Rectal smooth muscle tissue (tissue), 1 donor: Measurements from ENCODE around the gene WNT16.

ENCODE experiments used
- H3K27ac ChIP-seq: one replicate; pipeline ENCODE4 v1.7.0; 2013; ENCODE audit warnings: low read depth, low read length, inconsistent platforms
- H3K27me3 ChIP-seq: one replicate; pipeline ENCODE4 v1.7.0; 2013; ENCODE audit warnings: low read length; ENCODE audit not compliant: control insufficient read depth, insufficient read depth
- H3K36me3 ChIP-seq: one replicate; pipeline ENCODE4 v1.7.0; 2013; ENCODE audit warnings: low read length; ENCODE audit not compliant: control insufficient read depth, insufficient read depth
- H3K4me1 ChIP-seq: one replicate; pipeline ENCODE4 v1.7.0; 2013; ENCODE audit warnings: low read length; ENCODE audit not compliant: control insufficient read depth, insufficient read depth
- H3K4me3 ChIP-seq: one replicate; pipeline ENCODE4 v1.7.0; 2013; ENCODE audit warnings: low read length
- H3K9ac ChIP-seq: one replicate; pipeline ENCODE4 v1.7.0; 2013; ENCODE audit warnings: low read length

The WNT16 gene

GRCh38 chr7:121369462-121369861 is 40.7 kb downstream of the WNT16 start:
- Histone ChIP-seq H3K4me3 (peak overlapping the region; percentile 3), H3K36me3 (no peaks in the 10 kb centered on the region), H3K27ac (peak overlapping the region; percentile 7), H3K27me3 (no peaks in the 10 kb centered on the region), H3K9ac (no peak overlapping the region), H3K4me1 (peaks cover 12% of the 10 kb centered on the region)

- Histone ChIP-seq H3K27me3 (no peaks in the 10 kb centered on the region), H3K4me1 (peaks cover 9% of the 10 kb centered on the region), H3K9ac (no peak overlapping the region), H3K27ac (no peak overlapping the region), H3K4me3 (no peak overlapping the region), H3K36me3 (peaks cover 4% of the 10 kb centered on the region)
Measured at GRCh38 chr7:121371367-121371766, 42.6 kb downstream of the WNT16 start.

GRCh38 chr7:121371883-121372282 is 43.1 kb downstream of the WNT16 start:
- Histone ChIP-seq H3K36me3 (peaks cover 4% of the 10 kb centered on the region), H3K4me1 (peaks cover 9% of the 10 kb centered on the region), H3K4me3 (no peak overlapping the region), H3K27ac (no peak overlapping the region), H3K27me3 (no peaks in the 10 kb centered on the region), H3K9ac (no peak overlapping the region)

- peaks cover 7% of the 10 kb centered on the region for H3K4me1 ChIP-seq
- H3K27me3 ChIP-seq = no peaks in the 10 kb centered on the region
- H3K4me3 ChIP-seq = no peak overlapping the region
- H3K9ac ChIP-seq = no peak overlapping the region
- H3K36me3 ChIP-seq = peaks cover 4% of the 10 kb centered on the region
- no peak overlapping the region for H3K27ac ChIP-seq
Measured at GRCh38 chr7:121372376-121373010, 43.7 kb downstream of the WNT16 start.

GRCh38 chr7:121373177-121373576 is 44.4 kb downstream of the WNT16 start:
- Histone ChIP-seq H3K27ac (no peak overlapping the region), H3K27me3 (no peaks in the 10 kb centered on the region), H3K4me1 (peaks cover 7% of the 10 kb centered on the region), H3K36me3 (peaks cover 4% of the 10 kb centered on the region), H3K4me3 (no peak overlapping the region), H3K9ac (no peak overlapping the region)

- Histone ChIP-seq H3K36me3 (peaks cover 4% of the 10 kb centered on the region), H3K27me3 (no peaks in the 10 kb centered on the region), H3K27ac (no peak overlapping the region), H3K9ac (no peak overlapping the region), H3K4me3 (no peak overlapping the region), H3K4me1 (no peaks in the 10 kb centered on the region)
Measured at GRCh38 chr7:121376979-121377378, 48.2 kb downstream of the WNT16 start.

- Histone ChIP-seq H3K4me1 (no peaks in the 10 kb centered on the region), H3K36me3 (peaks cover 4% of the 10 kb centered on the region), H3K4me3 (no peak overlapping the region), H3K27ac (no peak overlapping the region), H3K9ac (no peak overlapping the region), H3K27me3 (no peaks in the 10 kb centered on the region)
Measured at GRCh38 chr7:121379930-121380329, 51.1 kb downstream of the WNT16 start.

- Histone ChIP-seq H3K27me3 (no peaks in the 10 kb centered on the region), H3K4me1 (no peaks in the 10 kb centered on the region), H3K9ac (no peak overlapping the region), H3K4me3 (no peak overlapping the region), H3K36me3 (no peaks in the 10 kb centered on the region), H3K27ac (no peak overlapping the region)
Measured at GRCh38 chr7:121382473-121382872, 53.7 kb downstream of the WNT16 start.

GRCh38 chr7:121383235-121383910 is 54.6 kb downstream of the WNT16 start:
- no peaks in the 10 kb centered on the region for H3K4me1 ChIP-seq
- no peak overlapping the region for H3K4me3 ChIP-seq
- no peak overlapping the region for H3K27ac ChIP-seq
- no peak overlapping the region for H3K9ac ChIP-seq
- no peaks in the 10 kb centered on the region for H3K36me3 ChIP-seq
- H3K27me3 ChIP-seq = no peaks in the 10 kb centered on the region

GRCh38 chr7:121384265-121384664 is 55.5 kb downstream of the WNT16 start:
- Histone ChIP-seq H3K9ac (no peak overlapping the region), H3K4me1 (no peaks in the 10 kb centered on the region), H3K27me3 (no peaks in the 10 kb centered on the region), H3K36me3 (no peaks in the 10 kb centered on the region), H3K4me3 (no peak overlapping the region), H3K27ac (no peak overlapping the region)

- Histone ChIP-seq H3K9ac (no peak overlapping the region), H3K27me3 (no peaks in the 10 kb centered on the region), H3K4me1 (no peaks in the 10 kb centered on the region), H3K4me3 (no peak overlapping the region), H3K36me3 (no peaks in the 10 kb centered on the region), H3K27ac (no peak overlapping the region)
Measured at GRCh38 chr7:121385056-121385799, 56.4 kb downstream of the WNT16 start.

- no peaks in the 10 kb centered on the region for H3K4me1 ChIP-seq
- no peaks in the 10 kb centered on the region for H3K36me3 ChIP-seq
- H3K9ac ChIP-seq = no peak overlapping the region
- H3K27ac ChIP-seq = no peak overlapping the region
- H3K27me3 ChIP-seq = no peaks in the 10 kb centered on the region
- H3K4me3 ChIP-seq = no peak overlapping the region
Measured at GRCh38 chr7:121385800-121386179, 57.0 kb downstream of the WNT16 start.
